DND-41 (cell line): ENCODE measurements around the gene CLCN3.

Source experiments
- ATAC-seq: fragments of 200-7000 bp; cut with Tn5 transposase; 3 replicates; pipeline ENCODE4 v1.9.1; 2021; ENCODE audit warnings: low read depth; ENCODE audit not compliant: insufficient read depth
- DNase-seq: peaks from one replicate; pipeline ENCODE4 v3.0.0-alpha.2; 2020
- H2AFZ ChIP-seq: 2 replicates; pipeline ENCODE4 v1.6.0; 2012; ENCODE audit warnings: low read depth, low read length
- H3K27ac ChIP-seq: 2 replicates; pipeline ENCODE4 v1.5.1; 2012; ENCODE audit warnings: low read length, inconsistent platforms
- H3K27me3 ChIP-seq: fragments of 200-600 bp; sonication (generic); 2 replicates; pipeline ENCODE4 v1.6.0; 2012; ENCODE audit warnings: low read length, mild to moderate bottlenecking, inconsistent platforms; ENCODE audit not compliant: insufficient read depth, poor library complexity
- H3K36me3 ChIP-seq: 2 replicates; pipeline ENCODE4 v1.5.1; 2012; ENCODE audit warnings: low read length, inconsistent platforms; ENCODE audit not compliant: insufficient read depth
- H3K4me1 ChIP-seq: 2 replicates; pipeline ENCODE4 v1.5.1; 2012; ENCODE audit warnings: mild to moderate bottlenecking, low read length; ENCODE audit not compliant: insufficient read depth
- H3K4me2 ChIP-seq: 2 replicates; pipeline ENCODE4 v1.6.0; 2012; ENCODE audit warnings: mild to moderate bottlenecking, moderate library complexity, low read length, inconsistent platforms; ENCODE audit not compliant: insufficient read depth
- H3K4me3 ChIP-seq, 2 experiments: fragments of 200-600 bp in 1 of 2; shearing (Covaris generic) in 1 of 2; 2 replicates each; pipeline ENCODE4 v1.5.1; 2012 to 2016; ENCODE audit warnings: inconsistent platforms in 2 of 2, low read length in 2 of 2, mild to moderate bottlenecking in 2 of 2, low read depth in 1 of 2, moderate library complexity in 1 of 2
- H3K79me2 ChIP-seq: 2 replicates; pipeline ENCODE4 v1.6.0; 2012; ENCODE audit warnings: low read length, inconsistent platforms; ENCODE audit not compliant: insufficient read depth
- H3K9ac ChIP-seq: 2 replicates; pipeline ENCODE4 v1.6.0; 2012; ENCODE audit warnings: low read depth, mild to moderate bottlenecking, inconsistent platforms, low read length, moderate library complexity
- H3K9me3 ChIP-seq: 2 replicates; pipeline ENCODE4 v1.5.1; 2012; ENCODE audit warnings: low read length, moderate library complexity, mild to moderate bottlenecking, inconsistent platforms; ENCODE audit not compliant: insufficient read depth, severe bottlenecking
- H4K20me1 ChIP-seq: 2 replicates; pipeline ENCODE4 v1.6.0; 2012; ENCODE audit warnings: low read length; ENCODE audit not compliant: insufficient read depth
- CTCF ChIP-seq: IDR thresholded peaks from 2 replicates; pipeline ENCODE4 v1.5.1; 2012; ENCODE audit warnings: borderline replicate concordance, low read length, moderate library complexity, mild to moderate bottlenecking; ENCODE audit not compliant: poor library complexity, severe bottlenecking; ENCODE audit errors: extremely low read depth
- EZH2 ChIP-seq: IDR thresholded peaks from 3 replicates; pipeline ENCODE4 v1.6.1; 2012; ENCODE audit warnings: borderline replicate concordance, low read depth, mild to moderate bottlenecking, moderate library complexity, low read length, inconsistent platforms; ENCODE audit not compliant: severe bottlenecking

CLCN3 gene

DNA sequence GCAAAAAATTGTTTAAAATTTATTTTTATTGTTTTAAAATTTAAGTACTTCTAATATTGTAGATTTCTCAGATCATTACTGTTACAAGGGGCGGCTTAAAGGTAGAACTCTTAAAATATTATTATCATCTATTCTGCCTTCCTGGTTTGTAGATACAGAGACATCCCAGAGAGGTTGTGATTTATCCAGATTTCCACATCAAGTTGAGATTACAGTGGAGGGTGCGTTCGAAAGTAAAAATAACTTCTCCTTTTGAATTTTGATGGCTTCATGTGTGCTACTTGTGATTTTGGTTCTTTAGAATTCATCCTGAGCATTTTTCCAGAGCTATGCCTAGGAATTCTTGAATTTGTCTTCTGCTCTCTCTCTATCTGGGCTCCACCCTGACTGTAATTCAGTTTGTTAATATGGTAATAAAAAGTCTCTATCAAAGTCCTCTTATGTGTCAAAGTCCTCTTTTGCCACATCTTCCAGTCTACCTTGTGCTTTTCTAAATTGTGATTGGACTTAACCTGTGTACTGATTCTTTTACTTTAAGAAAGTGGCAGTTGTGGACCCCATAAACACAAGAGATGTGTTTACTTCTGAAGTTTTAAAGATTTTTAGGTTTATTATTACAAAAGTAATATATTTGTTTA lies 37.2 kb downstream of the CLCN3 start:
- H2AFZ ChIP-seq: no peak overlapping the region
- no peak for ATAC-seq
- no peaks in the 10 kb centered on the region for H3K27me3 ChIP-seq
- H3K36me3 ChIP-seq: no peaks in the 10 kb centered on the region
- no peak for DNase-seq
- no peak overlapping the region for H3K27ac ChIP-seq
- no peak for TF ChIP-seq CTCF
- no peak for TF ChIP-seq EZH2
- no peak overlapping the region for H3K9ac ChIP-seq
- peaks cover 34% of the 10 kb centered on the region for H3K4me1 ChIP-seq
- H3K4me2 ChIP-seq: no peak overlapping the region
- peaks cover 25% of the 10 kb centered on the region for H3K79me2 ChIP-seq
- H3K9me3 ChIP-seq: no peaks in the 10 kb centered on the region
- H3K4me3 ChIP-seq: no peak overlapping the region
- no peaks in the 10 kb centered on the region for H4K20me1 ChIP-seq

- H3K9ac ChIP-seq: no peak overlapping the region
- H3K4me3 ChIP-seq: no peak overlapping the region
- H3K4me2 ChIP-seq: no peak overlapping the region
- no peak overlapping the region for H2AFZ ChIP-seq
- H3K36me3 ChIP-seq: no peaks in the 10 kb centered on the region
- TF ChIP-seq CTCF: no peak
- no peak for TF ChIP-seq EZH2
- ATAC-seq (no peak), DNase-seq (no peak)
- peaks cover 23% of the 10 kb centered on the region for H3K79me2 ChIP-seq
- no peaks in the 10 kb centered on the region for H3K9me3 ChIP-seq
- H3K4me1 ChIP-seq: peaks cover 34% of the 10 kb centered on the region
- H3K27me3 ChIP-seq: no peaks in the 10 kb centered on the region
- H4K20me1 ChIP-seq: no peaks in the 10 kb centered on the region
- H3K27ac ChIP-seq: no peak overlapping the region
Observed at GRCh38 chr4:169658196-169658595, 37.8 kb downstream of the CLCN3 start.

GRCh38 chr4:169658975-169659715 lies 38.8 kb downstream of the CLCN3 start:
- Histone ChIP-seq H2AFZ (peak overlapping the region; percentile 70; the same call in 1 of the 2 replicates), H3K79me2 (peaks cover 20% of the 10 kb centered on the region), H3K4me2 (peak overlapping the region; percentile 66), H3K36me3 (no peaks in the 10 kb centered on the region), H3K4me3 (peak overlapping the region; percentile 36 to 61; a peak in 2 of 4 replicates), H3K27me3 (no peaks in the 10 kb centered on the region), H3K9ac (peak overlapping the region; percentile 56), H3K4me1 (peaks cover 39% of the 10 kb centered on the region), H3K27ac (peak overlapping the region; percentile 65), H4K20me1 (no peaks in the 10 kb centered on the region), H3K9me3 (no peaks in the 10 kb centered on the region)
- DNase-seq (no peak), ATAC-seq (no peak)
- TF ChIP-seq EZH2 (no peak), CTCF (no peak)
